SKM-1 treated with dmso at 0.1 percent for 144 hours (cell line): ENCODE measurements around the gene RIMS3.

Experiments used
- DNase-seq: peaks from one replicate; lab custom pipeline; 2025; ENCODE audit not compliant: unreplicated experiment; lab: John Stamatoyannopoulos, UW

RIMS3 gene

GRCh38 chr1:40691538-40692428 lies 26.3 kb upstream of the RIMS3 start, which contains the start of gene NFYC:
TSS of gene NFYC (plus strand) at chr1:40691704. CDS start at chr1:40738844, 47,140 bp downstream.
- peak; percentile 97 for DNase-seq

- no peak for DNase-seq
These were observed 25.5 kb upstream of the RIMS3 start for GRCh38 chr1:40690771-40691537.

- no peak for DNase-seq
These were observed 24.3 kb upstream of the RIMS3 start for GRCh38 chr1:40689737-40690136.

- no peak for DNase-seq
These were observed 22.2 kb upstream of the RIMS3 start for GRCh38 chr1:40687661-40688060.

GRCh38 chr1:40687059-40687458 lies 21.6 kb upstream of the RIMS3 start:
- no peak for DNase-seq

- DNase-seq, result no peak
These were observed 19.2 kb upstream of the RIMS3 start for GRCh38 chr1:40684669-40685068.

GRCh38 chr1:40679165-40679953 lies 13.9 kb upstream of the RIMS3 start:
- DNase-seq, result no peak

- no peak for DNase-seq
These were observed 11.0 kb upstream of the RIMS3 start for GRCh38 chr1:40676501-40676900.

- no peak for DNase-seq
These were observed 8.0 kb upstream of the RIMS3 start for GRCh38 chr1:40673452-40673851.

- peak; percentile 73 for DNase-seq
These were observed 3.5 kb upstream of the RIMS3 start for GRCh38 chr1:40668769-40669525.

GRCh38 chr1:40664791-40665190 lies 691 bp downstream of the RIMS3 start:
- DNase-seq, result no peak

GRCh38 chr1:40664167-40664537 lies 1.3 kb downstream of the RIMS3 start:
- DNase-seq, result no peak

GRCh38 chr1:40663324-40664166 lies 1.9 kb downstream of the RIMS3 start:
- no peak for DNase-seq

GRCh38 chr1:40662864-40663263 lies 2.6 kb downstream of the RIMS3 start:
- no peak for DNase-seq

GRCh38 chr1:40662151-40662550 lies 3.3 kb downstream of the RIMS3 start:
- DNase-seq, result no peak

- DNase-seq, result no peak
These were observed 3.8 kb downstream of the RIMS3 start for GRCh38 chr1:40661678-40662077.

GRCh38 chr1:40659649-40659947 lies 5.9 kb downstream of the RIMS3 start:
- DNase-seq, result no peak

- no peak for DNase-seq
These were observed 6.5 kb downstream of the RIMS3 start for GRCh38 chr1:40658751-40659648.

- no peak for DNase-seq
These were observed 8.4 kb downstream of the RIMS3 start for GRCh38 chr1:40657046-40657445.
